Measurements from ENCODE around the gene SUMF2.
"Not testable (repeated sequence)": the region's sequence is repeated elsewhere in the genome, so short reads cannot be mapped to it uniquely, and the experiment has no call there.

Gene SUMF2

DNA sequence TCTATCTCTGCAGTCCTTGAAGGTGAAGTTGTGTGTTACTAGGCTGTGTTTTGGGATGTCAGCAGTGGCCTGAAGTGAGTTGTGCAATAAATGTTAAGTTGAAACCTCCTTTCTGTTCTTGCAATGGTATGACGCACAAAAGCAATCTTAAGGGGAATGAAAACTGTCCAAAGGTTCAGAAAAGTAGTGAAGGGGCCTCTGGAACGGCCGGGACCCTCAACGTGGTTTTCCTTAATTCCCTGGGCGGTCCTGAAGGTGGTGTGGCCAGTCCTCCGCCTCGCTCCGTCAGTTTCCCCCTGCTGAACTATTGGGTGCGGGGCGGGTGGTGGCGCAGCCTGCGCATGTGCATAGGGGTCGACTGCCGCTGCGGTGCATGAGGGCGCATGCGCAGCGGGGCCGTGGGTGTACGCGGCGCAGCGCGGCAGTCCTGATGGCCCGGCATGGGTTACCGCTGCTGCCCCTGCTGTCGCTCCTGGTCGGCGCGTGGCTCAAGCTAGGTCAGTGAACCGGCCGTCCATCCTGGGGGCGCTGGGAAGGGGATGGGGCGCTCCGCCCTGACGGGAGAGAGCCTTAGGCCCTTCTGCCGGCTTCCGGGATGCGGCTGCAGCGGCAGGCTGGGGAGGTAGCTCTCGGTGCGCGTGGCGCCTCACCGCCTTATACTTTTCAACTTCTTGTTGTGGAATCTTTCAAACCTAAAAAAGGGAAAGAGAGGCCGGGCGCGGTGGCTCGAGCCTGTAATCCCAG is at the start of gene SUMF2:
Gene SUMF2 (plus strand): TSS at position 405 of the 744 bp plus-strand sequence. CDS start 26 bp downstream, at position 431.
- DNase-seq: peak; percentile 87

DNA sequence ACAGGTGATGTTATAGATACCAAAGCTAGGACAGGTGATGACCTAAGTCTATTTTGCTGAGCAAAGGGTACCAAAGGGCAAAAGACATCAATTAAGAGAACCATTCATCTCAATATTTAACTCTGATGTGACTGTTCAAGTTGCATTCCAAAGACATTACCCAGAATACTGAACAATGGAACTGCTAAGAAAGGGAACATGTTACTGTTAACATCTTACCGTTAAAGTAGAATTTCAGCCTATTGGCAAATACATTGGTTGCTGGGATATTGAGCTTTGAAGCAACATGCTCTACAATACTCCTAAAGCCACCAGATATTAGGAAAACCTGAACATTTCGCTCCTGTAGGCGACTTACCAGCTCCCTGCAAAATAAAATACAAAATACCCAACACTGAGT is 47.1 kb upstream of the SUMF2 start:
- not testable (repeated sequence) for DNase-seq

DNA sequence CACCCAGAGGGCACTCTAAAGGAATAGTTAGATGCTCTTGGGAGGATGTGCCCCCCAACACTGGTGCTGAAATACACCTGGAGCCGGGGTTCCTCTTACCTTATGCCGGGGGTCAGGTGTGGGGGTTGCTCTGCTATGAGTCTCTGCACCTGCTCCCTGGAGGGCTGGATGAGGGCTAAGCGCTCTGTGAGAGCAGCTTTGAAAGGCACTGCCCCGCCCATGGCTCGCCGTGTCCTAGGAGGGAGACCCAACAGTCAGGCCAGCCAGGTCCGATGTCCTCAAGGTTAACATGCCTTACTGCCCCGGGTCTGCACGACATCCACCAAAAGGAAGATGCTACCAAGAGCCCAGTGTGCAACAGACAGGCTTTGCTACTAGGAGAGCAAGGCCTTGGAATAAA is 44.6 kb upstream of the SUMF2 start:
- DNase-seq: no peak

DNA sequence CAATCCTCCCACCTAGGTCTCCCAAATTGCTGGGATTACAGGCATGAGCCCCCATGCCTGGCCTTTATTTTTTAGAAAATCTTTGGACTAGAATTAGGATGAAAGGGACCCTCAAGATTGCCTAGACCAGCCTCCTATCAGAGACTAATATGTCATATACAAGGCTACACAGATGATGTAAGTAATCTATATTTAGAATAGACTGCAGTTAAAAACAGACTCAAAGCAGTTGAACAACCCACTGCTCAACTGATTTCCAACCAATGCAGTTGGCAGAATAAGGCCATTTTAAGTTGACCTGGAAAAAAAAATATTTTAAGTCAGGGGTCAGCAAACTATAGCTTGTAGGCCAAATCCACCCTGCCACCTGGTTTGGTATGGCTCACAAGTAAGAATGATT is 40.6 kb upstream of the SUMF2 start:
- no peak for DNase-seq

DNA sequence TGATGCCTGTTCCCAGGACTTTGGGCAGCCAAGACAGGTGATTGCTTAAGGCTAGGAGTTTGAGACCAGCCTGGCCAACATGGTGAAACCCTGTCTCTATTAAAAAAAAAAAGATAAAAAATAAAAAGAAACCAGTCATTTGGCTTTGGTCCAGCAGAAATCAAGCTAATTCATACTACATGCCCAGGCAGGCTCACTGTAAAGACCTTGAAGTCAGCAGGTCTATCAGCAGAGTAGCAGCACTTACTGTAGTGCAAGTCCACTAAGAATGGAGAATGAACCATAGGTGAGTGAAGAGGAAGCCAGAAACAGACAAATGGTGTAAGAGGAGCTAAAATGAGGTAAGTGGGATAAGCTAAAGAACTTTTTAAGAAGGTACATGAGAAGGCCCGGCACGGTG is 37.5 kb upstream of the SUMF2 start:
- DNase-seq: no peak

DNA sequence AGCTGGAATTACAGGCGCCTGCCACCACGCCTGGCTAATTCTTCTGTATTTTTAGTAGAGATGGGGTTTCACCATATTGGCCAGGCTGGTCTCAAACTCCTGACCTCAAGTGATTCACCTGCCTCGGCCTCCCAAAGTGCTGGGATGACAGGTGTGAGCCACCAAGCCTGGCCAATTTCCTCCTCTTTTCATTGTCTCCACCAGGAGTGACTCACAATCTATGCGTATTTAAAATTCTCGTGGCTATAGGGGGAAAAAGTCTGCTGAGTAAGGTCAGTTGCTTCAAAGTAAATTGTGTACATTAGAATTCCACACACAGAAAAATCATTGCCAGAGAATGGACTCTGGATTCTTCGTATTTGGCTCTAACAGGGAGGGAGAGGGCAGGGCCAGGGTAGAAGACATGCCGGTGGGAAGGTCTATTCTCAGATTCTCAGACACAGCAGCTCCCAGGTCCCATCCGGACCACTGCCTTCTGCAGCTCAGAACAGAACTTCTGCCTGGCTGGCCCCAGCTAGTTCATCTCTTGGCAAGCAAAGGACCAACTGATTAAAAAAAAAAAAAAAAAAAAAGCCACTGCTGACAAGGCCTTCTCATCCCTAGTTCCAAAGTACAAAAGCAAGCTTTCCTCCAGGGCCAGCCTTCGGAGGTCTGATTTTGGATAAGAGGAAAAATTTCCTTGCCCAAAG is 35.0 kb upstream of the SUMF2 start:
- peak; percentile 66 for DNase-seq

DNA sequence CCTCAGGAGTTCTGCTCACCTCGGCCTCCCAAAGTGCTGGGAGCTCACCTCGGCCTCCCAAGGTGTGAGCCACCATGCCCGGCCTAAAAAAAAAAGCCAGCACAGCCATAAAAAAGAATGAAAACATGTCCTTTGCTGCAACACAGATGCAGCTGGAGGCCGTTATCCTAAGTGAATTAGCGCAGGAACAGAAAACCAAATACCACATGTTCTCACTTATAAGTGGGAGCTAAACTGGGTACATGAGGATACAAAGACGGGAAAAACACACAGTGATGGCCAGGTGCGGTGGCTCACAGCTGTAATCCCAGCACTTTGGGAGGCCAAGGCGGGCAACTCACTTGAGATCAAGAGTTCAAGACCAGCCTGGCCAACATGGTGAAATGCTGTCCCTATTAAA is 33.7 kb upstream of the SUMF2 start:
- DNase-seq: no peak

DNA sequence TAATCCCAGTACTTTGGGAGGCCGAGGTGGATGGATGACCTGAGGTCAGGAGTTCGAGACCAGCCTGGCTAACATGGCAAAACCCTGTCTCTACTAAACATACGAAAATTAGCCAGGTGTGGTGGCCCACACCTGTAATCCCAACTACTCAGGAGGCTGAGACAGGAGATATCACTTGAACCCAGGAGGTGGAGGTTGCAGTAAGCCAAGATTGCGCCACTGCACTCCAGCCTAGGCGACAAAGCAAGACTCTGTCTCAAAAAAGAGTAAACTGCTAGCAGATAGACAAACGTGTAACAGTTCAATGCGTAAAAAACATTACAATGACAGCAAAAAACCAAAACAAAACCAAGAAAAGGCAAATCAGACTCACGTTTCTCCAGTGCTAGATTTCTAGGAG is 32.5 kb upstream of the SUMF2 start:
- not testable (repeated sequence) for DNase-seq

DNA sequence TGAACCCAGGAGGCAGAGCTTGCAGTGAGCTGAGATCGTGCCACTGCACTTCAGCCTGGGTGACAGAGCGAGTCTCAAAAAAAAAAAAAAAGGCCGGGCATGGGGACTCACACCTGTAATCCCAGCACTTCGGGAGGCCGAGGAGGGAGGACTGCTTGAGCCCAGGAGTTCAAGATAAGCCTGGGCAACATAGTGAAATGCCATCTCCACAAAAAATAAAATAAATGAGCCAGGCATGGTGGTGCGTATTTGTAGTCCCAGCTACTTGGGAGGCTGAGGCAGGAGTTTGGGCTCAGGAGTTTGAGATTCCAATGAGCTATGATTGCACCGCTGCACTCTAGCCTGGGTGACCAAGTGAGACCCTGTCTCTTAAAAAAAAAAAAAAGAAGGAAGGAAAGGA is 31.5 kb upstream of the SUMF2 start:
- not testable (repeated sequence) for DNase-seq

DNA sequence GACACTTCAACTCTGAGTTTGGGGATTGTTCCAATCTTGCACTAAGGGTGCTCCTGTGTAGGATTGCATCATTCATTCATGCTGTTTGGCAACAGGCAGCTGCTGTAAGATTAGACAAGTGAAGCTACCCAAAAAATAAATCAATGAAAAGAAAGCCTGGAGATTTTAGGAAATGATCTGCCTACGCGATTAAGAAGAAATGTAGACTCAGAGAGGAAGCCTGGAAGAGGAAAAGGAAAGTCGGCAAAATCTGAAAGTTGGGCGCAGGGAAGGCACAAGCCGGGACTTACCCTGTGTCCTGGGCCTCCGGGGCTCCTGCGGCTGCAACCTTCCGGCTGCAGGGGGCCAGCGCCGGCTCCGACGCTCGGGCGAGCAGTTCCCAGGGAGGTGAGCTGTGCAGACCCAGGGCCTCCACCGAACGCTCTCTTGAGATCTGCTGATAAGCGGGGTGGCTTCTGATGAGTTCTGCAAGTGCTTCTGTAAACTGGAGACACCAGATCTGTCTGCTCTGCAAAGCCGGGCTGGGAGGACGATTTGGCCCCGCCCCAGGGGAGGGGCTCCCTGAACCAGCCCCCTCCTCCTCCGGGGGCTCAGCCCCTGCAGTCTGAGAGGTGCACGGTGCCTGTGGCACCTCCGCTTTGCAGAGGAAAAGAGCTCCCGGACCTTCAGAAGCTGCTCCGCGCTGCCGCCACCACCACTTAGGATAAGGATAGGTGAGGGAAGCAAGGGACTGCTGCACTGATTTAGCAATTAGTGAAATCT is 30.2 kb upstream of the SUMF2 start:
- DNase-seq: peak; percentile 76

DNA sequence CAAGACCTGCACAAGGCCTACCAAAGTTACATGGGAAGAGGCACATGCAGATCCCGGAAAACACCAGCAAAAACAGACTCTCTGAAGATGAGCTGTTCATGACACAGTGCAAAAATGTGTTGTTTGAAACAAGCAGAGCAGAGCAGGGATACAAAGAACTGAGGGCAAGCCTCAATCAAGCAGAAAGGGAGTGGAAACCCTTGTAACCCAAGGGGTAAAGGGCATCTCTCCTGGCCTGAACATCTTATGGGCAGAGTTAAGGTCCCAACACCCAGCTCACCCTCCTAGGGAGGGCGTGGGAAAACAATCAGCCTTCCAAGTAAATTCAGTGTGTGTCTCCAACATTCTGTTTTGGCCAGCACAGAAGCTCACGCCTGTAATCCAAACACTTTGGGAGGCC is 23.4 kb upstream of the SUMF2 start:
- no peak for DNase-seq

DNA sequence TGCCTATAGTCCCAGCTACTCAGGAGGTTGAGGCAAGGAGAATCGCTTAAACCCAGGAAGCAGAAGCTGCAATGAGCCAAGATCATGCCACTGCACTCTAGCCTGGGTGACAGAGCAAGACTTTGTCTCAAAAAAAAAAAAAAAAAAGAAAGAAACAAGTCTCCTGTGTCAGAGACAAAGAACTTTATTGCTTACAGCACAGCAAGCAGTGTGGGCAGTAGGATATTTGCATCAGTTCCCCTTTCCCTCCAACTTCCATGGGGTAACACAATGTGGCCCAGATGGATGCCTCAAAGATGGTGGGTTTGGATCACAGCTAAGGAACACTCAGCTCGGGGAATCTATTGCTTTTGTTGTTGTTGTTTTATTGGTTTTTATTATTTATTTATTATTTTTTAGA is 18.3 kb upstream of the SUMF2 start:
- not testable (repeated sequence) for DNase-seq

DNA sequence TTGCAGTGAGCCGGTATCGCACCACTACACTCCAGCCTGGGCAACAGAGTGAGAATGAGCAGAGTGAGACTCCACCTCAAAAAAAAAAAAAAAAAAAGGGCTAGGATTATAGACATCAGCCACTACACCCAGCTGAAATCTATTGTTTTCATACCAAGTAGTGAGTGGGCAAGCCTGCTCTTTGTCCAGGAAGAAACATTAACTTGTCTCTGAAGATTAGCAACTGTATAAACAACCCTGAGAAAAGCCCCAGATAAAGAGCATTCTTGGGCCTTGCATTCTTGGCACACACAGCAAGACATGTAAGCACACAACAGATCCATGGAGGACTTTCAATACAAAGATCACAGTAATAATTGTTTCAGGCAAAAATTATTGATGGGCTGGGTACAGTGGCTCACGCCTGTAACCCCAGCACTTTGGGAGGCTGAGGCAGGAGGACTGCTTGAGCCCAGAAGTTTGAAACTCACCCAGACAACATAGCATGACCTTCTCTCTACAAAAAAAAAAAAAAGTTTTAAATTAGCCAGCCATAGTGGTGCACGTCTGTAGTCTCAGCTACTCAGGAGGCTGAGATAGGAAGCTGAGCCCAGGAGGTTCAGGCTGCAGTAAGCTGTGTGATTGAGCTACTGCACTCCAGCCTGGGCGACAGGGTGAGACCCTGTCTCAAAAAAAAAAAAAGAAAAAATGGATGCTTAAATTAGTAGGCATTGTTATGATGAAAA is 17.2 kb upstream of the SUMF2 start:
- DNase-seq: peak; percentile 59

DNA sequence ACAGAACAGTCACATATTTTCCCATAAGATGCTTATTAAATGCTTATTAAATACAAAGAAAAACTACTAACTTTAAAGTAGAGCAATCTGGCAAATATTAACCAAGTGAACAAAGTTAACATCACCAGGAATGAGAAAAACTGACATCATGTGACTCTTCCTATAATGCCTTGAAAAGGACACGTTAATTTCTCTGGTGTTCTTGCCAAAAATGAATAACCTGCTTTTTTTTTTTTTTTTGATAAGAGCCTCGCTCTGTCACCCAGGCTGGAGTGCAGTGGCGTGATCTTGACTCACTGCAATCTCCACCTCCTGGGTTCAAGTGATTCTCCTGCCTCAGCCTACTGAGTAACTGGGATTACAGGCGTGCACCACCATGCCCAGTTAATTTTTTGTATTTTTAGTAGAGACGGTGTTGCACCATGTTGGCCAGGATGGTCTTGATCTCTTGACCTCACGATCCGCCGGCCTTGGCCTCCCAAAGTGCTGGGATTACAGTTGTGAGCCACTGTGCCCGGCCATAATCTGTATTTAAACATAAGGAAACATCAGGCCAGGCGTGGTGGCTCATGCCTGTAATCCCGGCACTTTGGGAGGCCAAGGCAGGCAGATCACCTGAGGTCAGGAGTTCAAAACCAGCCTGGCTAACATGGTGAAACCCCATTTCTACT is 16.5 kb upstream of the SUMF2 start:
- not testable (repeated sequence) for DNase-seq

DNA sequence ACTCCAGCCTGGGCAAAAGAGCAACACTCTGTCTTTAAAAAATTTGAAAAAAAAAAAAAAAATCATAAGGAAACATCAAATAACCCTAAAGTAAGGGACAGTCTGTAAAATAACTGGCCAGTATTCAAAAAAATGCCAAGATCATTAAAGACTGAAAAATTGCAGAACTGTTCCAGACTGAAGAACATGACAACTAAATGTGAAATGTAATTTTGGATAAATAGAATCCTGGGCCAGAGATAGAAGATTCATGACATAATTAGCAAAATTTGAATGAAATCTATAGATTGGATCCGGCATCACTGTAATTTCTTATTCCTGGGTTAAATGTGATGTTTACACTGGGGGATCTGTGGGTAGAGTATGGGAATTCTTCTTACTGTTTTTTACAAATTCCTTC is 15.8 kb upstream of the SUMF2 start:
- DNase-seq: peak; percentile 18

DNA sequence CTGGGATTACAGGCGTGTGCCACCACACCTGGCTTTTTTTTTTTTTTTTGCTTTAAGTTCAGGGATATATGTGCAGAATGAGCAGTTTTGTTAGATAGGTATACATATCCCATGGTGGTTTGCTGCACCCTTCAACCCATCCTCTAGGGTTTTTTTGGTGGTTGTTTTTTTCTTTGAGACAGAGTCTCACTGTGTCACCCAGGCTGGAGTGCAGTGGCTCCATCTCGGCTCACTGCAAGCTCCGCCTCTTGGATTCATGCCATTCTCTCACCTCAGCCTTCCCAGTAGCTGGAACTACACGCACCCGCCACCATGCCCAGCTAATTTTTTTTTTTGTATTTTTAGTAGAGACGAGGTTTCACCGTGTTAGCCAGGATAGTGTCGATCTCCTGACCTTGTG is 15.3 kb upstream of the SUMF2 start:
- DNase-seq: not testable (repeated sequence)

DNA sequence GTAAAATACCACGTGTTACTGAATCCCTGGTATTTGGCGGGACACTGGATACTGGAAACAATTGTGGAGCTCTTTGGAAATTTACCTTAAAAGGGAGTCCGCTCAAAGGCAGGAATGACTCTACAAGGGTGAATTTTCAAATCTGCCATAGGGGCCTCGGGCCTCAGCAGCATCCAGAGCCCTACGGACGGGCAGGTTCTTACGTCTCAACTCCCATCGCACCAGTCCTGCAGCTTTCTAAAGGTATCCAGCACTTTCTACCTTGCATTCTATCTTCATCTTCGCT is 13.1 kb upstream of the SUMF2 start:
- DNase-seq: no peak

DNA sequence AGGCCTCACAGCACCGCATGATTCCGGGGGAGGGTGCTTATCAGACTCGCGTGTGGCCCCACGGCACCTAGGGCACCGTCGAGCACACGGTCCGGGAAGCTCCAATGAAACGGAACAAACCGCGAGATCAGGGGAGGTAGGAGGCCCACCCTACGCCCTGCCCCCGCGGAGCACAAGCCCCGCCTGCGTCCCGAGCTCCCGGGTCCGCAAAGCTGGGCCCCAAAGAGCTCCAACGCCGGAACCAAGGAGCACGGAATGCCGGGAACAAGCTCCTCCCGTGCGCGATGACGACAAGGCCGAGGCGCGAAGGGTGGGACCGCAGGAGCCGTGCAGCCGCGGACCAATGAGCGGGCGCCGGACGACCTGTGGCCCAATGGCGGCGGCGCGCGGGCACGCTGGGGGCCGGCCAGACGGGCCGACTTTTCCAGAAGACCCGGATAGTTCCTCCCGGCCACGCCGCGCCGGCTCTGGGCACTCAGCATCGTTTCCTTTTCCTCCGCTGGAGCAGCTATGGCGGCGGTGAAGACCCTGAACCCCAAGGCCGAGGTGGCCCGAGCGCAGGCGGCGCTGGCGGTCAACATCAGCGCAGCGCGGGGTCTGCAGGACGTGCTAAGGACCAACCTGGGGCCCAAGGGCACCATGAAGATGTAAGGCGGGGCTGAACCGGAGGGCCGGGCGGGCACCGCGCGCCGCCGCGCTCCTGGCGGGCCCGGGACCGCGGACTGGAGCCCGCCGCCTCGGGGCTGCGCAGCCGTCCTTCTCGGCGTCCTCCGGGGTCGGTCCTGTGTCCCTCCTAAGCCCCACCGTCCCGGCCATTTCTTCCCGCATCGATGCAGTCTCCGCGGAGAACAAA is 12.5 kb upstream of the SUMF2 start, which contains the start of the genes CCT6A and PSPH:
Gene CCT6A (plus strand): TSS at position 427 of the 853 bp plus-strand sequence. CDS start 84 bp downstream, at position 511.
Gene PSPH (minus strand): TSS at position 106 of the 853 bp plus-strand sequence. CDS start 30,232 bp downstream, outside the sequence.
- peak; percentile 99 for DNase-seq

DNA sequence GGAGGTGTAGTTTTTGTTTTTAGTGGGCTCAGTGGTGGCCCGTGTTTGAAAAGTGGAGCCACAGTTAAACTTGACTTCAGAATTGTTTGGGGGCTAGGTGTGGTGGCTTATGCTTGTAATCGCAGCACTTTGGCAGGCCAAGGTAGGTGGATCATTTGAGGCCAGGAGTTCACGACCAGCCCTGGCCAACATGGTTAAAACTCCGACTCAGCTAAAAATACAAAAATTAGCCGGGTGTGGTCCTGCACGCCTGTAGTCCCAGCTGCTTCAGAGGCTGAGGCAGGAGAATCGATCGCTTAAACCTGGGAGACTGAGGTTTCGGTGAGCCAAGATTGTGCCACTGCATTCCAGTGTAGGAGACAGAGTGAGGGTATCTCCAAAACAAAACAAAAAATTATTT is 10.7 kb upstream of the SUMF2 start:
- DNase-seq: no peak

DNA sequence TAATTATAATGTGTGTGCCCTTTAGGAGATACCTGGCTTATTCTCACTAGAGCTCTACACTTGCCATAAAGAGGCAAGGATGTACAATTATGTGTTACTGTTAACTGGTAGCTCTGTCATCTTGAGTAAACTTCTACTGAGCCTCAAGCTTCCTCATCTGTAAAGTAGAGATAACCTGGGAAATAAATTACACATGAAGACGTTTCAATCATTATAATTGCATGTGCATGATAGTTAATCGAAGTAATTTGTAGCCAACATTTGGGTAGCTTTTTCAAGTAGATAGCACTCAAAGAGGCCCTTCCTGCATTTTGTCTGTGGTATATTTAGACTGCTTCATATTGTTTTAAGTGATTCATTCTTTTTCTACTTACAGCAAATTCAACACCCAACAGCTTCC is 10.1 kb upstream of the SUMF2 start:
- DNase-seq: no peak

DNA sequence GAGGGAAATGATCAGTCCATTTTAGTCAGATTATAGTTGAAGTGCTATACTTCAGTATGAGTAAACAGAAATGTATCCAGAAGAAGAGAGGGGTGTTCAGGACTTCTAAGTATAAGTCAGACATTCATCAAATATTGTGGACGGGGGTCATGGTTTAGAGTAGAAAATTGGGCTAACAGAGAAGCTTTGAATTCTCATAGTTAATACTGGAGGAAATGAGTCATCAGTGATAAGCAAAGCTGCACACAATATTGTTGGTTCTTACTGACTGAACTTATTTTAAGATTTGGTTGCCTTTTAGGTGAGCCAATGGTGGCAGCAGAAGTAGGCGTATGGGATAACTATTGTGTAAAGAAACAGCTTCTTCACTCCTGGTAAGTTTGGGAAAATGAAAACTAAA is 1.7 kb upstream of the SUMF2 start:
- DNase-seq: peak; percentile 64

DNA sequence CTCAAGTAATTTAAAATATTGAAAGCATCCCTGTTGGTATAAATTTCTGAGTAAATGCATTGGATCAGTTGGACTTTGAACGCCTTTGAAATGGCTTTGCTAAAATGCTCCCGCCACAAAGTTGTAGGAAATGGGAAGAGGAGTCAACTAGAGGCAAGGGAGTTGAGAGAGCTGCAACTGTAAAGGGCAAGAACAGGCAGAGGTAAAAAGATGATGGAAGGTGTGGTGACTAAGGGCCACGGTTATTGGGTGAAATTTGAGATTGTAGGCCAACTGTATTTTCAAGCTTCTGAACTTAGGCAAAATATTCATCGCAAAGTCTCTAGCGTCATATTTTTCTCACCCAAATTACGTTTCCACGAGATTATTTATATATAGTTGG is 595 bp upstream of the SUMF2 start:
- no peak for DNase-seq
